Measurements from ENCODE around the gene RCOR3.
A peak's percentile ranks its signal among the peaks of the same experiment; 100 is the strongest.
"Not testable (repeated sequence)": the region's sequence is repeated elsewhere in the genome, so short reads cannot be mapped to it uniquely, and the experiment has no call there.

The RCOR3 gene

GRCh38 chr1:211258756-211259637, at the start of gene RCOR3:
Gene RCOR3, plus strand, starts transcription at chr1:211259366. Its CDS starts 195 bp downstream, at chr1:211259561.
- DNase-seq (ENCODE audit: low read depth in 2 of 2), result peak; percentile 85 to 89

GRCh38 chr1:211210052-211210451, 49.1 kb upstream of the RCOR3 start:
- DNase-seq (ENCODE audit: low read depth in 2 of 2), result no peak

- no peak for DNase-seq (ENCODE audit: low read depth in 2 of 2)
These were observed 48.2 kb upstream of the RCOR3 start for GRCh38 chr1:211210965-211211364.

GRCh38 chr1:211213702-211214101, 45.5 kb upstream of the RCOR3 start:
- DNase-seq (ENCODE audit: low read depth in 2 of 2), result no peak

- no peak for DNase-seq (ENCODE audit: low read depth in 2 of 2)
These were observed 43.6 kb upstream of the RCOR3 start for GRCh38 chr1:211215577-211215976.

GRCh38 chr1:211217392-211217791, 41.8 kb upstream of the RCOR3 start:
- DNase-seq (ENCODE audit: low read depth in 2 of 2), result no peak

- not testable (repeated sequence) for DNase-seq (ENCODE audit: low read depth in 2 of 2)
These were observed 36.5 kb upstream of the RCOR3 start for GRCh38 chr1:211222469-211223234.

GRCh38 chr1:211228573-211229364, 30.4 kb upstream of the RCOR3 start:
- DNase-seq (ENCODE audit: low read depth in 2 of 2), result peak; percentile 13 to 17

GRCh38 chr1:211229365-211229759, 29.8 kb upstream of the RCOR3 start:
- DNase-seq (ENCODE audit: low read depth in 2 of 2), result no peak

- no peak for DNase-seq (ENCODE audit: low read depth in 2 of 2)
These were observed 27.3 kb upstream of the RCOR3 start for GRCh38 chr1:211231873-211232272.

GRCh38 chr1:211236633-211237320, 22.4 kb upstream of the RCOR3 start:
- DNase-seq (ENCODE audit: low read depth in 2 of 2), result no peak

- no peak for DNase-seq (ENCODE audit: low read depth in 2 of 2)
These were observed 21.6 kb upstream of the RCOR3 start for GRCh38 chr1:211237579-211237978.

- DNase-seq (ENCODE audit: low read depth in 2 of 2), result not testable (repeated sequence)
These were observed 18.6 kb upstream of the RCOR3 start for GRCh38 chr1:211240567-211240966.

- no peak for DNase-seq (ENCODE audit: low read depth in 2 of 2)
These were observed 18.1 kb upstream of the RCOR3 start for GRCh38 chr1:211241071-211241470.

GRCh38 chr1:211243639-211244038, 15.5 kb upstream of the RCOR3 start:
- DNase-seq (ENCODE audit: low read depth in 2 of 2), result not testable (repeated sequence)

- DNase-seq (ENCODE audit: low read depth in 2 of 2), result not testable (repeated sequence)
These were observed 12.6 kb upstream of the RCOR3 start for GRCh38 chr1:211246583-211246982.

- no peak for DNase-seq (ENCODE audit: low read depth in 2 of 2)
These were observed 11.2 kb upstream of the RCOR3 start for GRCh38 chr1:211247921-211248320.

- not testable (repeated sequence) for DNase-seq (ENCODE audit: low read depth in 2 of 2)
These were observed 9.6 kb upstream of the RCOR3 start for GRCh38 chr1:211249611-211250010.

GRCh38 chr1:211257826-211258225, 1.3 kb upstream of the RCOR3 start:
- DNase-seq (ENCODE audit: low read depth in 2 of 2), result no peak

GRCh38 chr1:211258310-211258755, 833 bp upstream of the RCOR3 start:
- peak; percentile 20 to 29 for DNase-seq (ENCODE audit: low read depth in 2 of 2)

GRCh38 chr1:211259638-211260126, 516 bp downstream of the RCOR3 start:
- DNase-seq (ENCODE audit: low read depth in 2 of 2), result peak; percentile 21 to 26
